H1 (cell line): ENCODE data around the gene SGSH. TPM values are rescaled to one million over a fixed set of nuclear protein-coding genes. Genes with fewer than 3 reads are reported as not detected.

Experiments used
- CTCF ChIA-PET: fragments of 300-600 bp; sonication (Branson Sonifier 250); formaldehyde crosslinking; loops from one replicate; lab custom pipeline; 2021; ENCODE audit not compliant: partially characterized antibody; lab: Charles Lee
- POLR2A ChIA-PET: fragments of 300-600 bp; sonication (Branson Sonifier 250); formaldehyde crosslinking; loops from one replicate; lab custom pipeline; 2021; ENCODE audit warnings: inconsistent platforms; ENCODE audit not compliant: partially characterized antibody; lab: Charles Lee
- DNase-seq, 2 experiments: peaks; one replicate each; pipeline versions ENCODE4 v3.0.0 to v3.0.0-alpha.2; 2010 to 2022; ENCODE audit warnings: low spot score in 2 of 2, low read depth in 1 of 2, mixed read lengths in 1 of 2
- FAIRE-seq: peaks from 2 replicates; lab custom pipeline; 2011; peaks lifted over from hg19 to GRCh38; lab: Jason Lieb, UNC
- H2AFZ ChIP-seq: 2 replicates; pipeline ENCODE4 v1.8.1; 2012; ENCODE audit warnings: low read length, inconsistent platforms
- H2AK5ac ChIP-seq: 2 replicates; pipeline ENCODE4 v1.6.1; 2013; ENCODE audit warnings: low read depth, low read length
- H2BK120ac ChIP-seq: replicated peaks from 2 replicates; pipeline ENCODE3; 2013; ENCODE audit warnings: low read depth, low read length, inconsistent platforms
- H2BK12ac ChIP-seq: 2 replicates; pipeline ENCODE4 v1.6.1; 2013; ENCODE audit warnings: low read depth, low read length
- H2BK15ac ChIP-seq: 2 replicates; pipeline ENCODE4 v1.6.1; 2013; ENCODE audit warnings: low read length
- H2BK20ac ChIP-seq: 2 replicates; pipeline ENCODE4 v1.6.1; 2013; ENCODE audit warnings: low read length
- H2BK5ac ChIP-seq: 2 replicates; pipeline ENCODE4 v1.6.1; 2013; ENCODE audit warnings: low read depth, low read length
- H3K14ac ChIP-seq: 2 replicates; pipeline ENCODE4 v1.6.1; 2013; ENCODE audit warnings: inconsistent platforms; ENCODE audit not compliant: insufficient read length
- H3K18ac ChIP-seq: 2 replicates; pipeline ENCODE4 v1.6.1; 2013; ENCODE audit warnings: low read length; ENCODE audit errors: extremely low read depth
- H3K23ac ChIP-seq: 2 replicates; pipeline ENCODE4 v1.6.1; 2013; ENCODE audit warnings: inconsistent platforms; ENCODE audit not compliant: insufficient read length
- H3K23me2 ChIP-seq: 2 replicates; pipeline ENCODE4 v1.6.1; 2013; ENCODE audit warnings: low read depth, low read length
- H3K27ac ChIP-seq: 2 replicates; pipeline ENCODE4 v1.6.1; 2011; ENCODE audit warnings: low read depth, low read length, inconsistent platforms
- H3K27me3 ChIP-seq, 4 experiments: replicated peaks in 1 of 4; 1 replicate in 1 of 4; 2 replicates in 3 of 4; pipeline versions ENCODE4 v1.6.1 to v1.8.1; 2011 to 2013; ENCODE audit warnings: low read length in 3 of 4, mild to moderate bottlenecking in 3 of 4, inconsistent platforms in 2 of 4, mixed read lengths in 2 of 4, moderate library complexity in 1 of 4; ENCODE audit not compliant: control insufficient read depth in 3 of 4, insufficient read depth in 3 of 4; ENCODE audit errors: extremely low read depth in 1 of 4
- H3K36me3 ChIP-seq, 4 experiments: 2 replicates each; pipeline versions ENCODE4 v1.6.1 to v1.8.1; 2011 to 2013; ENCODE audit warnings: mild to moderate bottlenecking in 4 of 4, low read length in 3 of 4, moderate library complexity in 2 of 4, control low read depth in 1 of 4, inconsistent platforms in 1 of 4; ENCODE audit not compliant: insufficient read depth in 4 of 4, control insufficient read depth in 2 of 4
- H3K4ac ChIP-seq: replicated peaks from 2 replicates; pipeline ENCODE3; 2013; ENCODE audit warnings: low read length, low read depth, mixed read lengths, inconsistent platforms; ENCODE audit not compliant: insufficient read length
- H3K4me1 ChIP-seq, 4 experiments: replicated peaks in 1 of 4; 1 replicate in 1 of 4; 2 replicates in 3 of 4; pipeline versions ENCODE4 v1.6.1 to v1.8.1; 2011 to 2013; ENCODE audit warnings: low read length in 3 of 4, inconsistent platforms in 2 of 4, mixed read lengths in 1 of 4; ENCODE audit not compliant: insufficient read depth in 4 of 4, control insufficient read depth in 3 of 4
- H3K4me2 ChIP-seq, 2 experiments: 2 replicates each; pipeline versions ENCODE4 v1.6.1 to v1.8.1; 2011 to 2013; ENCODE audit warnings: low read depth in 2 of 2, low read length in 2 of 2, control low read depth in 1 of 2, inconsistent platforms in 1 of 2, mild to moderate bottlenecking in 1 of 2; ENCODE audit not compliant: insufficient read depth in 1 of 2
- H3K4me3 ChIP-seq, 4 experiments: fragments of 200-600, 300-600 bp in 1 of 4; sonication (generic), shearing (Covaris generic), sonication (Bioruptor Twin) in 1 of 4; 2 replicates each; pipeline versions ENCODE4 v1.5.1 to v1.8.1; 2011 to 2016; ENCODE audit warnings: low read length in 4 of 4, low read depth in 3 of 4, control low read depth in 2 of 4, inconsistent platforms in 2 of 4, mild to moderate bottlenecking in 2 of 4, mixed read lengths in 1 of 4, moderate library complexity in 1 of 4; ENCODE audit not compliant: insufficient read depth in 2 of 4; ENCODE audit errors: extremely low read depth in 1 of 4
- H3K56ac ChIP-seq: replicated peaks from 2 replicates; pipeline ENCODE3; 2013; ENCODE audit warnings: low read depth, mild to moderate bottlenecking, mixed read lengths, low read length, inconsistent platforms; ENCODE audit not compliant: insufficient read length
- H3K79me1 ChIP-seq: 2 replicates; pipeline ENCODE4 v1.6.1; 2013; ENCODE audit warnings: low read depth, low read length, control low read depth
- H3K79me2 ChIP-seq, 2 experiments: 2 replicates each; pipeline versions ENCODE4 v1.6.1 to v1.8.1; 2012 to 2013; ENCODE audit warnings: low read length in 2 of 2, mild to moderate bottlenecking in 2 of 2, inconsistent platforms in 1 of 2; ENCODE audit not compliant: insufficient read depth in 2 of 2, control insufficient read depth in 1 of 2
- H3K9ac ChIP-seq, 4 experiments: replicated peaks in 1 of 4; 1 replicate in 1 of 4; 2 replicates in 3 of 4; pipeline versions ENCODE4 v1.6.1 to v1.8.1; 2011 to 2013; ENCODE audit warnings: low read depth in 3 of 4, low read length in 3 of 4, control low read depth in 2 of 4, mild to moderate bottlenecking in 2 of 4, moderate library complexity in 2 of 4, inconsistent platforms in 1 of 4; ENCODE audit errors: extremely low read depth in 1 of 4
- H3K9me3 ChIP-seq, 2 experiments: 2 replicates each; pipeline versions ENCODE4 v1.6.1 to v1.8.1; 2012 to 2013; ENCODE audit warnings: mild to moderate bottlenecking in 2 of 2, moderate library complexity in 2 of 2, control low read depth in 1 of 2, inconsistent platforms in 1 of 2, low read depth in 1 of 2, low read length in 1 of 2, mixed read lengths in 1 of 2; ENCODE audit not compliant: insufficient read depth in 2 of 2
- H4K20me1 ChIP-seq, 2 experiments: replicated peaks in 1 of 2; 2 replicates each; pipeline versions ENCODE3 to v1.8.1; 2011 to 2013; ENCODE audit warnings: inconsistent platforms in 2 of 2, low read length in 2 of 2, mild to moderate bottlenecking in 1 of 2; ENCODE audit not compliant: insufficient read depth in 2 of 2, control insufficient read depth in 1 of 2
- H4K5ac ChIP-seq: 2 replicates; pipeline ENCODE4 v1.6.1; 2013; ENCODE audit warnings: low read length, low read depth, mixed read lengths, inconsistent platforms; ENCODE audit not compliant: insufficient read length
- H4K8ac ChIP-seq: 2 replicates; pipeline ENCODE4 v1.8.0; 2013; ENCODE audit warnings: mild to moderate bottlenecking, moderate library complexity, low read length, inconsistent platforms; ENCODE audit not compliant: insufficient read depth; ENCODE audit errors: extremely low read depth
- H4K91ac ChIP-seq: replicated peaks from 2 replicates; pipeline ENCODE3; 2013; ENCODE audit warnings: low read length, mixed read lengths, inconsistent platforms; ENCODE audit not compliant: insufficient read length
- ATF3 ChIP-seq: IDR thresholded peaks from 2 replicates; pipeline ENCODE4 v1.6.1; 2011; ENCODE audit warnings: low read depth, mild to moderate bottlenecking, low read length; ENCODE audit not compliant: insufficient read depth
- BACH1 ChIP-seq: IDR thresholded peaks from 2 replicates; pipeline ENCODE4 v1.6.1; 2012; ENCODE audit warnings: low read length, improper control_type of control experiment
- CREB1 ChIP-seq: IDR thresholded peaks from 2 replicates; pipeline ENCODE4 v1.6.1; 2012; ENCODE audit warnings: inconsistent platforms
- CTBP2 ChIP-seq: IDR thresholded peaks from 2 replicates; pipeline ENCODE4 v1.7.0; 2011; ENCODE audit warnings: borderline replicate concordance, mild to moderate bottlenecking, moderate library complexity, mixed read lengths, low read length; ENCODE audit not compliant: insufficient read depth, insufficient read length
- EP300 ChIP-seq, 2 experiments: IDR thresholded peaks; 1 replicate in 1 of 2; 2 replicates in 1 of 2; pipeline ENCODE4 v1.6.1; 2011 to 2012; ENCODE audit warnings: low read depth in 2 of 2, low read length in 2 of 2, mild to moderate bottlenecking in 2 of 2, borderline replicate concordance in 1 of 2, inconsistent platforms in 1 of 2, moderate library complexity in 1 of 2
- EZH2 ChIP-seq: fragments of 200-600 bp; sonication (generic); IDR thresholded peaks from 2 replicates; pipeline ENCODE4 v1.7.1; 2012; ENCODE audit warnings: low read depth, mild to moderate bottlenecking, moderate library complexity, low read length, inconsistent platforms; ENCODE audit not compliant: severe bottlenecking
- FOSL1 ChIP-seq: IDR thresholded peaks from 2 replicates; pipeline ENCODE4 v1.6.1; 2011; ENCODE audit warnings: mild to moderate bottlenecking, low read depth, low read length, moderate library complexity; ENCODE audit not compliant: insufficient read depth
- KDM4A ChIP-seq: IDR thresholded peaks from one replicate; pipeline ENCODE4 v1.7.1; 2012; ENCODE audit warnings: low read depth, mild to moderate bottlenecking, moderate library complexity, low read length, inconsistent platforms; ENCODE audit not compliant: severe bottlenecking
- POLR2AphosphoS5 ChIP-seq: IDR thresholded peaks from 2 replicates; pipeline ENCODE4 v1.6.1; 2011; ENCODE audit warnings: low read depth, low read length
- RFX5 ChIP-seq: IDR thresholded peaks from 2 replicates; pipeline ENCODE4 v1.6.1; 2011; ENCODE audit warnings: low read depth, low read length, improper control_type of control experiment, borderline replicate concordance
- SIN3A ChIP-seq, 2 experiments: IDR thresholded peaks in 1 of 2; conservative IDR thresholded peaks in 1 of 2; 2 replicates each; pipeline ENCODE4 v1.6.1; 2011 to 2012; ENCODE audit warnings: low read length in 2 of 2, improper control_type of control experiment in 1 of 2, low read depth in 1 of 2, mild to moderate bottlenecking in 1 of 2
- SP1 ChIP-seq: IDR thresholded peaks from 2 replicates; pipeline ENCODE4 v1.6.1; 2011; ENCODE audit warnings: low read depth, low read length
- YY1 ChIP-seq: IDR thresholded peaks from 2 replicates; pipeline ENCODE4 v1.6.1; 2011; ENCODE audit warnings: low read depth, mild to moderate bottlenecking, low read length
- WGBS, 2 experiments: shearing (Covaris generic) in 1 of 2; methylation state at CpG; one replicate each; pipeline versions ENCODE4 v1.1.6 to v1.1.7; 2013 to 2015; ENCODE audit warnings: low lambda C conversion rate in 2 of 2, mixed read lengths in 2 of 2, inconsistent platforms in 1 of 2, low coverage in 1 of 2, missing lambda C conversion rate in 1 of 2; ENCODE audit not compliant: insufficient replicate concordance in 2 of 2, insufficient coverage in 1 of 2, insufficient read length in 1 of 2; ENCODE audit errors: extremely low coverage in 1 of 2, missing lambda C conversion rate in 1 of 2; 5-methylcytosine and 5-hydroxymethylcytosine counted together
- polyA plus RNA-seq, 7 experiments: library from polyadenylated mRNA; depleted of rRNA in 3 of 7; stranded (reverse) in 5 of 7; unstranded in 2 of 7; fragments of >200 nt in 5 of 7; fragments of 200-250 nt in 2 of 7; gene quantifications; 1 replicate in 5 of 7; 2 replicates in 1 of 7; 4 replicates in 1 of 7; pipeline versions ENCODE4 v1.2.1 to v1.2.3, GENCODE V29; 2011 to 2013; ENCODE audit warnings: missing spikeins in 2 of 7, mixed read lengths in 2 of 7
- total RNA-seq: library from RNA; stranded (reverse); fragmentation: NEBNext Ultra II Directional; extraction: Animal tissue kit (Norgen Biotek cat#: 25700); gene quantifications from 2 replicates; pipeline ENCODE4 v1.2.1, GENCODE V29; 2021

SGSH gene
- total and polyA plus RNA-seq, 2 of the 8 experiments (the other 6 are each of a cell fraction or from before 2014, with no cell fraction given): 18.0 to 19.6 TPM

DNA sequence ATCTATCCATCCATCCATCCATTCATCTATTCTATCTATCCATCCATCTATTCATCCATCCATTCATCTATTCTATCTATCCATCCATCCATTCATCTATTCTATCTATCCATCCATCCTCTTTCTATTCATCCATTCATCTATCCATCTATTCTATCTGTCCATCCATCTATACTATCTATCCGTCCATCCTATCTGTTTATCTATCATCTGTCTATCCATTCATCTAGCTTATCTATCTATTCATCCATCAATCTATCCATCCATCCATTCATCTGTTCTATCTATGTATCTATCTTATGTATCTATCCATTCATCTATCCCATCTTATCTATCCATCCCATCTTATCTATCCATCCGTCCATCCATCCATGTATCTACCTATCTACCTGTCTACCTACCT is 49.3 kb upstream of the SGSH start:
- Histone ChIP-seq H3K4me2 (peak overlapping the region in 1 of 2 experiments; percentile 54; a peak in 1 of 4 replicates), H3K23ac (no peak overlapping the region), H3K4me1 (peaks cover 7 to 15% (median 8%) of the 10 kb centered on the region in 4 experiments), H2BK120ac (no peak overlapping the region), H2BK5ac (no peak overlapping the region), H3K23me2 (peaks cover 4% of the 10 kb centered on the region; the same call in 1 of the 2 replicates), H3K9ac (no peak overlapping the region), H2AK5ac (no peak overlapping the region), H3K79me2 (no peaks in the 10 kb centered on the region), H2BK20ac (no peak overlapping the region), H3K79me1 (no peaks in the 10 kb centered on the region), H3K14ac (no peak overlapping the region), H2AFZ (no peak overlapping the region), H4K5ac (no peak overlapping the region), H3K4ac (no peak overlapping the region), H3K4me3 (no peak overlapping the region), H2BK15ac (no peak overlapping the region), H3K27ac (no peak overlapping the region), H2BK12ac (no peak overlapping the region), H3K9me3 (no peaks in the 10 kb centered on the region), H3K36me3 (peaks cover 0 to 9% (median 3%) of the 10 kb centered on the region in 4 experiments; a peak in 4 of 8 replicates), H3K18ac (no peak overlapping the region), H3K27me3 (no peaks in the 10 kb centered on the region), H4K20me1 (peaks cover 0 to 4% of the 10 kb centered on the region in 2 experiments), H4K8ac (no peak overlapping the region), H3K56ac (peak overlapping the region; percentile 63), H4K91ac (no peak overlapping the region)
- DNase-seq (no peak), FAIRE-seq (no peak)
- CTCF ChIA-PET: interaction anchor here (1.2 to 4.8 kb wide), 5 partner anchors 7 to 74 kb away, joined by 4 to 18 read pairs (median 9); no protein-coding TSS in a partner anchor
- WGBS, 2 experiments: 87 to 100% methylated on average over 2 of the region's 2 CpGs
- POLR2A ChIA-PET: interaction anchor here (0.8 to 7.5 kb wide), 6 partner anchors 7 to 73 kb away, joined by 3 to 63 read pairs (median 8); partner anchors contain the start of gene RNF213
- TF ChIP-seq CREB1 (no peak), SP1 (no peak), RFX5 (no peak), EZH2 (no peak), KDM4A (no peak), YY1 (no peak), CTBP2 (no peak), ATF3 (no peak), POLR2AphosphoS5 (no peak), FOSL1 (no peak), BACH1 (no peak), SIN3A (conservative IDR thresholded peaks at IDR 0.05 in 1 of 2, IDR thresholded peaks at IDR 0.05 in 1 of 2; ENCODE audit: low read depth in 1 of 2, low read length in 2 of 2) (no peak), EP300 (IDR thresholded peaks at IDR 0.05; ENCODE audit: borderline replicate concordance in 1 of 2, low read depth in 2 of 2, low read length in 2 of 2) (no peak)
